HL-60 (cell line): ENCODE data around the gene RPL22L1.

Source experiments
- DNase-seq, 2 experiments: peaks; one replicate each; pipeline ENCODE4 v3.0.0-alpha.2; 2010 to 2020; ENCODE audit warnings: low read depth in 1 of 2, low spot score in 1 of 2
- H3K27ac ChIP-seq: fragments of 250-450 bp; sonication (Bioruptor Pico); replicated peaks from 2 replicates; pipeline ENCODE4 v1.5.1; 2020; ENCODE audit warnings: mild to moderate bottlenecking, moderate library complexity
- H3K27me3 ChIP-seq: fragments of 250-450 bp; sonication (Bioruptor Pico); 2 replicates; pipeline ENCODE4 v1.5.1; 2021; ENCODE audit warnings: mild to moderate bottlenecking, moderate library complexity; ENCODE audit not compliant: insufficient read depth, poor library complexity, severe bottlenecking
- H3K4me3 ChIP-seq: replicated peaks from 2 replicates; pipeline ENCODE4 v1.5.1; 2011; ENCODE audit warnings: mild to moderate bottlenecking, control low read depth, low read length; ENCODE audit not compliant: insufficient read depth
- CTCF ChIP-seq: IDR thresholded peaks from one replicate; pipeline ENCODE4 v1.5.1; 2011; ENCODE audit warnings: low read length, control low read depth, inconsistent platforms; ENCODE audit not compliant: insufficient read depth
- GABPA ChIP-seq: IDR thresholded peaks from 2 replicates; pipeline ENCODE4 v1.6.1; 2012; ENCODE audit warnings: low read depth
- POLR2AphosphoS5 ChIP-seq: IDR thresholded peaks from 2 replicates; pipeline ENCODE4 v1.6.1; 2012; ENCODE audit warnings: low read depth
- REST ChIP-seq: IDR thresholded peaks from 2 replicates; pipeline ENCODE4 v1.6.1; 2012; ENCODE audit warnings: low read depth; ENCODE audit not compliant: insufficient replicate concordance
- SPI1 ChIP-seq: IDR thresholded peaks from 2 replicates; pipeline ENCODE4 v1.6.1; 2012; ENCODE audit warnings: low read depth, mild to moderate bottlenecking, borderline replicate concordance

Gene RPL22L1

GRCh38 chr3:170914212-170914611 lies 44.2 kb upstream of the RPL22L1 start:
- Histone ChIP-seq H3K27me3 (no peaks in the 10 kb centered on the region), H3K4me3 (no peak overlapping the region), H3K27ac (no peak overlapping the region)
- TF ChIP-seq CTCF (no peak), GABPA (no peak), POLR2AphosphoS5 (no peak), REST (no peak), SPI1 (no peak)
- DNase-seq = no peak

GRCh38 chr3:170911051-170911450 lies 41.1 kb upstream of the RPL22L1 start:
- H3K4me3 ChIP-seq = no peak overlapping the region
- H3K27ac ChIP-seq = no peak overlapping the region
- no peaks in the 10 kb centered on the region for H3K27me3 ChIP-seq
- no peak for TF ChIP-seq SPI1
- TF ChIP-seq CTCF = no peak
- TF ChIP-seq POLR2AphosphoS5 = no peak
- no peak for TF ChIP-seq REST
- TF ChIP-seq GABPA = no peak
- DNase-seq = no peak

GRCh38 chr3:170910542-170910941 lies 40.5 kb upstream of the RPL22L1 start:
- Histone ChIP-seq H3K4me3 (no peak overlapping the region), H3K27me3 (no peaks in the 10 kb centered on the region), H3K27ac (no peak overlapping the region)
- no peak for TF ChIP-seq REST
- TF ChIP-seq GABPA = no peak
- no peak for TF ChIP-seq POLR2AphosphoS5
- TF ChIP-seq CTCF = no peak
- TF ChIP-seq SPI1 = no peak
- no peak for DNase-seq
